ENCODE results near the gene PIWIL1. TPM values are rescaled to one million over a fixed set of nuclear protein-coding genes. Genes with fewer than 3 reads are reported as not detected.

The PIWIL1 gene
- total RNA-seq, 1 experiment from 2014 or later: not detected

- H3K27me3 ChIP-seq: no peaks in the 10 kb centered on the region; the same call in 1 of the 2 replicates
- H3K27ac ChIP-seq: no peak overlapping the region
- no peaks in the 10 kb centered on the region for H3K36me3 ChIP-seq
- no peaks in the 10 kb centered on the region for H3K4me1 ChIP-seq
- H3K9me3 ChIP-seq (replicated peaks): no peaks in the 10 kb centered on the region
- no peak overlapping the region for H3K4me3 ChIP-seq
- no peak for DNase-seq
These were observed 13.0 kb downstream of the PIWIL1 start for GRCh38 chr12:130350715-130351114.

- no peaks in the 10 kb centered on the region for H3K4me1 ChIP-seq
- H3K4me3 ChIP-seq: no peak overlapping the region
- H3K27ac ChIP-seq: no peak overlapping the region
- no peaks in the 10 kb centered on the region for H3K9me3 ChIP-seq (replicated peaks)
- no peak for DNase-seq
- no peaks in the 10 kb centered on the region; the same call in 1 of the 2 replicates for H3K27me3 ChIP-seq
- H3K36me3 ChIP-seq: no peaks in the 10 kb centered on the region
These were observed 13.6 kb downstream of the PIWIL1 start for GRCh38 chr12:130351326-130351725.

- Histone ChIP-seq H3K27ac (no peak overlapping the region), H3K4me3 (no peak overlapping the region), H3K4me1 (no peaks in the 10 kb centered on the region), H3K36me3 (no peaks in the 10 kb centered on the region), H3K9me3 (replicated peaks) (no peaks in the 10 kb centered on the region), H3K27me3 (peaks cover 9% of the 10 kb centered on the region; the same call in 1 of the 2 replicates)
- DNase-seq: no peak
These were observed 15.4 kb downstream of the PIWIL1 start for GRCh38 chr12:130353081-130353480.

- Histone ChIP-seq H3K27me3 (peaks cover 13% of the 10 kb centered on the region; the same call in 1 of the 2 replicates), H3K9me3 (replicated peaks) (no peaks in the 10 kb centered on the region), H3K4me3 (no peak overlapping the region), H3K27ac (no peak overlapping the region), H3K36me3 (no peaks in the 10 kb centered on the region), H3K4me1 (no peaks in the 10 kb centered on the region)
- no peak for DNase-seq
These were observed 16.7 kb downstream of the PIWIL1 start for GRCh38 chr12:130354407-130354806.

- no peak for DNase-seq
- no peak overlapping the region for H3K4me3 ChIP-seq
- no peaks in the 10 kb centered on the region for H3K36me3 ChIP-seq
- no peaks in the 10 kb centered on the region for H3K4me1 ChIP-seq
- no peak overlapping the region for H3K27ac ChIP-seq
- peaks cover 17% of the 10 kb centered on the region for H3K27me3 ChIP-seq
- H3K9me3 ChIP-seq (replicated peaks): no peaks in the 10 kb centered on the region
These were observed 18.5 kb downstream of the PIWIL1 start for GRCh38 chr12:130356222-130356621.

GRCh38 chr12:130357241-130357640 lies 19.6 kb downstream of the PIWIL1 start:
- no peak overlapping the region for H3K27ac ChIP-seq
- H3K9me3 ChIP-seq (replicated peaks): no peaks in the 10 kb centered on the region
- no peaks in the 10 kb centered on the region for H3K36me3 ChIP-seq
- H3K4me3 ChIP-seq: no peak overlapping the region
- H3K27me3 ChIP-seq: peaks cover 19% of the 10 kb centered on the region
- H3K4me1 ChIP-seq: no peaks in the 10 kb centered on the region
- no peak for DNase-seq

GRCh38 chr12:130357729-130358330 lies 20.1 kb downstream of the PIWIL1 start:
- H3K36me3 ChIP-seq: no peaks in the 10 kb centered on the region
- peaks cover 20% of the 10 kb centered on the region for H3K27me3 ChIP-seq
- H3K4me3 ChIP-seq: no peak overlapping the region
- no peaks in the 10 kb centered on the region for H3K4me1 ChIP-seq
- DNase-seq: no peak
- no peaks in the 10 kb centered on the region for H3K9me3 ChIP-seq (replicated peaks)
- H3K27ac ChIP-seq: no peak overlapping the region

GRCh38 chr12:130362060-130362459 lies 24.4 kb downstream of the PIWIL1 start:
- Histone ChIP-seq H3K36me3 (no peaks in the 10 kb centered on the region), H3K4me1 (no peaks in the 10 kb centered on the region), H3K9me3 (replicated peaks) (no peaks in the 10 kb centered on the region), H3K27ac (no peak overlapping the region), H3K27me3 (peaks cover 16% of the 10 kb centered on the region), H3K4me3 (no peak overlapping the region)
- no peak for DNase-seq

GRCh38 chr12:130364578-130364977 lies 26.9 kb downstream of the PIWIL1 start:
- no peaks in the 10 kb centered on the region for H3K4me1 ChIP-seq
- no peaks in the 10 kb centered on the region for H3K36me3 ChIP-seq
- H3K4me3 ChIP-seq: no peak overlapping the region
- H3K9me3 ChIP-seq (replicated peaks): no peaks in the 10 kb centered on the region
- DNase-seq: no peak
- H3K27me3 ChIP-seq: peaks cover 7% of the 10 kb centered on the region
- H3K27ac ChIP-seq: no peak overlapping the region

GRCh38 chr12:130366159-130366558 lies 28.5 kb downstream of the PIWIL1 start:
- no peak for DNase-seq
- Histone ChIP-seq H3K4me1 (no peaks in the 10 kb centered on the region), H3K27me3 (peaks cover 2% of the 10 kb centered on the region; the same call in 1 of the 2 replicates), H3K27ac (no peak overlapping the region), H3K9me3 (replicated peaks) (no peaks in the 10 kb centered on the region), H3K36me3 (no peaks in the 10 kb centered on the region), H3K4me3 (no peak overlapping the region)

GRCh38 chr12:130367003-130367402 lies 29.3 kb downstream of the PIWIL1 start:
- Histone ChIP-seq H3K9me3 (replicated peaks) (no peaks in the 10 kb centered on the region), H3K4me1 (no peaks in the 10 kb centered on the region), H3K36me3 (no peaks in the 10 kb centered on the region), H3K27ac (no peak overlapping the region), H3K27me3 (peaks cover 2% of the 10 kb centered on the region; the same call in 1 of the 2 replicates), H3K4me3 (no peak overlapping the region)
- DNase-seq: no peak

- no peaks in the 10 kb centered on the region for H3K36me3 ChIP-seq
These were observed 29.8 kb downstream of the PIWIL1 start for GRCh38 chr12:130367523-130367922.

GRCh38 chr12:130369816-130370215 lies 32.1 kb downstream of the PIWIL1 start:
- Histone ChIP-seq H3K9me3 (replicated peaks) (no peaks in the 10 kb centered on the region), H3K4me1 (no peaks in the 10 kb centered on the region), H3K4me3 (no peak overlapping the region), H3K36me3 (no peaks in the 10 kb centered on the region), H3K27ac (no peak overlapping the region), H3K27me3 (no peaks in the 10 kb centered on the region; the same call in 1 of the 2 replicates)
- DNase-seq: no peak

More at GRCh38 chr12:130367523-130367922, 29.8 kb downstream of the PIWIL1 start:
- Histone ChIP-seq H3K4me1 (no peaks in the 10 kb centered on the region), H3K27me3 (no peaks in the 10 kb centered on the region; the same call in 1 of the 2 replicates), H3K4me3 (no peak overlapping the region), H3K9me3 (replicated peaks) (no peaks in the 10 kb centered on the region), H3K27ac (no peak overlapping the region)
- no peak for DNase-seq

GRCh38 chr12:130371296-130371695 lies 33.6 kb downstream of the PIWIL1 start:
- H3K9me3 ChIP-seq (replicated peaks): no peaks in the 10 kb centered on the region
- no peak for DNase-seq
- H3K36me3 ChIP-seq: no peaks in the 10 kb centered on the region
- no peaks in the 10 kb centered on the region; the same call in 1 of the 2 replicates for H3K27me3 ChIP-seq
- no peak overlapping the region for H3K27ac ChIP-seq
- H3K4me3 ChIP-seq: no peak overlapping the region
- H3K4me1 ChIP-seq: no peaks in the 10 kb centered on the region

GRCh38 chr12:130372936-130373335 lies 35.2 kb downstream of the PIWIL1 start:
- H3K9me3 ChIP-seq (replicated peaks): no peaks in the 10 kb centered on the region
- no peaks in the 10 kb centered on the region for H3K4me1 ChIP-seq
- H3K4me3 ChIP-seq: no peak overlapping the region
- H3K27ac ChIP-seq: no peak overlapping the region
- no peaks in the 10 kb centered on the region; the same call in 1 of the 2 replicates for H3K27me3 ChIP-seq
- H3K36me3 ChIP-seq: no peaks in the 10 kb centered on the region
- DNase-seq: no peak

GRCh38 chr12:130374083-130374482 lies 36.4 kb downstream of the PIWIL1 start:
- no peaks in the 10 kb centered on the region for H3K9me3 ChIP-seq (replicated peaks)
- no peak for DNase-seq
- H3K36me3 ChIP-seq: no peaks in the 10 kb centered on the region
- no peaks in the 10 kb centered on the region for H3K4me1 ChIP-seq
- no peak overlapping the region for H3K4me3 ChIP-seq
- no peak overlapping the region for H3K27ac ChIP-seq
- no peaks in the 10 kb centered on the region; the same call in 1 of the 2 replicates for H3K27me3 ChIP-seq
